Lung (tissue), 12 donors: ENCODE measurements around the gene AKAP13. TPM values are rescaled to one million over a fixed set of nuclear protein-coding genes. Genes with fewer than 3 reads are reported as not detected.
A peak's percentile ranks its signal among the peaks of the same experiment; 100 is the strongest.

ENCODE experiments used
- ATAC-seq: fragments of 200-7000 bp; cut with Tn5 transposase; one replicate; pipeline ENCODE4 v1.9.1; 2020; ENCODE audit warnings: moderate number of reproducible peaks; ENCODE audit not compliant: insufficient read depth, low FRiP score
- DNase-seq, 3 donors: peaks; one replicate each; pipeline ENCODE4 v3.0.0-alpha.2; 2013 to 2017
- H3K27ac ChIP-seq, 2 donors: one replicate each; pipeline ENCODE4 v1.5.1; 2013; ENCODE audit warnings: mild to moderate bottlenecking in 2 of 2, moderate library complexity in 2 of 2, control low read depth in 1 of 2, inconsistent platforms in 1 of 2, low read depth in 1 of 2, low read length in 1 of 2
- H3K27me3 ChIP-seq, 3 donors: one replicate each; pipeline ENCODE4 v1.5.1; 2013; ENCODE audit warnings: low read length in 2 of 3; ENCODE audit not compliant: control insufficient read depth in 3 of 3, insufficient read depth in 3 of 3
- H3K36me3 ChIP-seq, 4 donors: one replicate each; pipeline ENCODE4 v1.5.1; 2013; ENCODE audit warnings: low read length in 4 of 4, mild to moderate bottlenecking in 1 of 4, moderate library complexity in 1 of 4; ENCODE audit not compliant: control insufficient read depth in 4 of 4, insufficient read depth in 4 of 4
- H3K4me1 ChIP-seq, 5 donors: one replicate each; pipeline ENCODE4 v1.5.1; 2013; ENCODE audit warnings: low read length in 5 of 5, mild to moderate bottlenecking in 2 of 5, moderate library complexity in 1 of 5; ENCODE audit not compliant: control insufficient read depth in 5 of 5, insufficient read depth in 5 of 5
- H3K4me3 ChIP-seq: one replicate; pipeline ENCODE4 v1.5.1; 2013; ENCODE audit warnings: mild to moderate bottlenecking, control low read depth, moderate library complexity
- H3K9ac ChIP-seq, 2 donors: one replicate each; pipeline ENCODE4 v1.5.1; 2013; ENCODE audit warnings: low read length in 2 of 2, control low read depth in 1 of 2; ENCODE audit not compliant: insufficient read depth in 1 of 2
- H3K9me3 ChIP-seq, 4 donors: one replicate each; pipeline ENCODE4 v1.5.1; 2013; ENCODE audit warnings: low read length in 3 of 4, mild to moderate bottlenecking in 1 of 4, moderate library complexity in 1 of 4; ENCODE audit not compliant: control insufficient read depth in 4 of 4, insufficient read depth in 3 of 4
- CTCF ChIP-seq: IDR thresholded peaks from 2 replicates; pipeline ENCODE4 v1.5.1; 2012; ENCODE audit warnings: mild to moderate bottlenecking; ENCODE audit errors: control extremely low read depth, extremely low read depth
- whole genome bisulfite sequencing, 2 donors: extraction: QIAGEN DNeasy Blood & Tissue Kit; methylation state at CpG; one replicate each; pipeline ENCODE4 v1.1.7; 2013; 5-methylcytosine and 5-hydroxymethylcytosine counted together
- polyA plus RNA-seq, 2 donors: library from polyadenylated mRNA; stranded (reverse); fragments of 200-250 nt; gene quantifications; one replicate each; pipeline ENCODE4 v1.2.1, GENCODE V29; 2013
- total RNA-seq, 2 donors: library from RNA; depleted of rRNA in 1 of 2; stranded (reverse); fragments of >200 nt in 1 of 2; gene quantifications; one replicate each; pipeline ENCODE4 v1.2.1, GENCODE V29; 2014 to 2021
- donor health status: control.
- donor health status: control.
- donor health status: Bipolar disorder and iron deficiency.
- donor health status: healthy.
- donor health status: DM: yes; HTN: yes; CAD: no.

Gene AKAP13
- total and polyA plus RNA-seq, 4 donors: 102 to 1,115 (median 259) TPM

GRCh38 chr15:85751291-85752123 is 371.1 kb downstream of the AKAP13 start:
- Histone ChIP-seq H3K27me3 (no peaks in the 10 kb centered on the region), H3K9ac (no peak overlapping the region), H3K4me3 (no peak overlapping the region), H3K27ac (peak overlapping the region in 1 of 2 donors; percentile 61), H3K36me3 (peaks cover 9 to 20% (median 16%) of the 10 kb centered on the region in 4 donors), H3K9me3 (no peaks in the 10 kb centered on the region), H3K4me1 (peaks cover 0 to 52% (median 14%) of the 10 kb centered on the region in 5 donors)
- DNase-seq (peak in 2 of 3 donors; percentile 48), ATAC-seq (no peak)
- 48 to 55% methylated on average over 15 of the region's 15 CpGs for WGBS, 2 donors
- TF ChIP-seq CTCF: no peak

GRCh38 chr15:85752124-85752475 is 371.7 kb downstream of the AKAP13 start:
- H3K4me1 ChIP-seq: peaks cover 0 to 52% (median 14%) of the 10 kb centered on the region in 5 donors
- H3K27ac ChIP-seq: no peak overlapping the region
- no peak overlapping the region for H3K4me3 ChIP-seq
- no peaks in the 10 kb centered on the region for H3K27me3 ChIP-seq
- peaks cover 9 to 14% (median 13%) of the 10 kb centered on the region in 4 donors for H3K36me3 ChIP-seq
- ATAC-seq (no peak), DNase-seq (no peak)
- H3K9me3 ChIP-seq: no peaks in the 10 kb centered on the region
- H3K9ac ChIP-seq: no peak overlapping the region
- WGBS, 2 donors: 84 to 89% methylated on average over 14 to 15 of the region's 15 CpGs
- TF ChIP-seq CTCF: no peak

DNA sequence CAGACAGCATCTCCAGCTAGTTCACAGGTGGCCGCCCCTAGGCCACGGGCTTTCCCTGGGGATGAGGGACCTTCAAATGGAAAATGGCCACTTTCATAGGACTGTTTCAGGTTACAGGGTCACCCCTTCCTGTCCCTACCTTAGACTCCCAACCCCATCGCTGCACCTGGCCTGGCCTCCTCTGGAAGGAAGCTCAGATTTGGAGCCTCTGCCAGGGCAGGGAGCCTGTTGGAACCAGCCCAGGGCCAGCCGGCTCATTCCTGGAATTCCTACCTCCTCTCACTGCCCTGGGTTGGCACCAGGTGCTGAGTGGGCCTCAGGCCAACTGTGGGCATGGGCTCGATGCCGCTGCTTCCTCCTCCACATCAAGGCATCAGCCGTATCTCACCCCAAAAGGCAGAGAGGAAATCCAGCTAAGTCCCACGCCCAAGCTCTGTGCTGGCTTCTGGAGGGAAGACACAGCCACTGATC is 372.1 kb downstream of the AKAP13 start:
- TF ChIP-seq CTCF: no peak
- Histone ChIP-seq H3K9ac (no peak overlapping the region), H3K36me3 (peaks cover 6 to 13% (median 9%) of the 10 kb centered on the region in 4 donors), H3K27ac (no peak overlapping the region), H3K9me3 (no peaks in the 10 kb centered on the region), H3K4me3 (no peak overlapping the region), H3K27me3 (no peaks in the 10 kb centered on the region), H3K4me1 (peaks cover 0 to 52% (median 14%) of the 10 kb centered on the region in 5 donors)
- DNase-seq (no peak), ATAC-seq (peak; percentile 16)
- WGBS, 2 donors: 44 to 46% methylated on average over 8 of the region's 8 CpGs
